Muscle of leg (tissue), 11 donors: Measurements from ENCODE around the gene PMEPA1. TPM values are rescaled to one million over a fixed set of nuclear protein-coding genes. Genes with fewer than 3 reads are reported as not detected.

ENCODE experiments used
- DNase-seq: peaks from one replicate; pipeline ENCODE4 v3.0.0; 2013
- H3K27ac ChIP-seq: one replicate; pipeline ENCODE4 v1.5.1; 2013; ENCODE audit warnings: mild to moderate bottlenecking, low read length, control low read depth
- H3K27me3 ChIP-seq: one replicate; pipeline ENCODE4 v1.6.1; 2013; ENCODE audit warnings: low read length; ENCODE audit not compliant: control insufficient read depth, insufficient read depth
- H3K36me3 ChIP-seq: one replicate; pipeline ENCODE4 v1.6.1; 2013; ENCODE audit warnings: low read length; ENCODE audit not compliant: control insufficient read depth, insufficient read depth
- H3K4me1 ChIP-seq: one replicate; pipeline ENCODE4 v1.6.1; 2013; ENCODE audit warnings: low read length; ENCODE audit not compliant: control insufficient read depth, insufficient read depth
- H3K4me3 ChIP-seq: one replicate; pipeline ENCODE4 v1.5.1; 2013; ENCODE audit warnings: low read length, control low read depth
- H3K9me3 ChIP-seq: replicated peaks from 2 replicates; pipeline ENCODE4 v1.6.1; 2013; ENCODE audit warnings: low read depth, low read length; ENCODE audit not compliant: control insufficient read depth
- WGBS: methylation state at CpG from one replicate; pipeline ENCODE4 v1.1.5; 2013; ENCODE audit warnings: missing lambda C conversion rate; ENCODE audit not compliant: insufficient coverage; 5-methylcytosine and 5-hydroxymethylcytosine counted together
- polyA plus RNA-seq, 8 donors: library from polyadenylated mRNA; unstranded; fragments of 120-200 nt; gene quantifications; one replicate each; pipeline versions ENCODE4 v1.2.1 to v1.2.3, GENCODE V29; 2013; ENCODE audit warnings: inconsistent platforms in 1 of 8, low replicate concordance in 1 of 8; ENCODE audit not compliant: insufficient read length in 8 of 8, insufficient read depth in 1 of 8
- total RNA-seq: library from RNA; stranded (reverse); fragments of 120-200 nt; gene quantifications from one replicate; pipeline ENCODE4 v1.2.4, GENCODE V29; 2013

PMEPA1 gene
- total and polyA plus RNA-seq, 9 donors: 8.2 to 29.4 (median 23.3) TPM

- Histone ChIP-seq H3K9me3 (no peaks in the 10 kb centered on the region), H3K4me3 (no peak overlapping the region), H3K36me3 (no peaks in the 10 kb centered on the region), H3K27ac (no peak overlapping the region), H3K4me1 (peaks cover 76% of the 10 kb centered on the region), H3K27me3 (peaks cover 2% of the 10 kb centered on the region)
- 39% methylated on average over 10 of the region's 16 CpGs for WGBS
- DNase-seq: peak; percentile 60
Observed at GRCh38 chr20:57688864-57689263, 21.0 kb downstream of the PMEPA1 start.

GRCh38 chr20:57688295-57688694 is 21.5 kb downstream of the PMEPA1 start:
- Histone ChIP-seq H3K4me1 (peaks cover 80% of the 10 kb centered on the region), H3K27ac (no peak overlapping the region), H3K27me3 (peaks cover 2% of the 10 kb centered on the region), H3K36me3 (no peaks in the 10 kb centered on the region), H3K4me3 (no peak overlapping the region), H3K9me3 (no peaks in the 10 kb centered on the region)
- 68% methylated on average over 3 of the region's 5 CpGs for WGBS
- no peak for DNase-seq

GRCh38 chr20:57686931-57687652 is 22.7 kb downstream of the PMEPA1 start:
- no peak overlapping the region for H3K4me3 ChIP-seq
- H3K36me3 ChIP-seq: no peaks in the 10 kb centered on the region
- no peak for DNase-seq
- peaks cover 2% of the 10 kb centered on the region for H3K27me3 ChIP-seq
- 83% methylated on average over 10 of the region's 12 CpGs for WGBS
- H3K4me1 ChIP-seq: peaks cover 92% of the 10 kb centered on the region
- no peak overlapping the region for H3K27ac ChIP-seq
- no peaks in the 10 kb centered on the region for H3K9me3 ChIP-seq

GRCh38 chr20:57685146-57685758 is 24.6 kb downstream of the PMEPA1 start:
- Histone ChIP-seq H3K4me3 (no peak overlapping the region), H3K36me3 (no peaks in the 10 kb centered on the region), H3K9me3 (no peaks in the 10 kb centered on the region), H3K27me3 (peaks cover 2% of the 10 kb centered on the region), H3K4me1 (peaks cover 84% of the 10 kb centered on the region), H3K27ac (peak overlapping the region; percentile 42)
- peak; percentile 57 for DNase-seq
- WGBS: 47% methylated on average over 18 of the region's 21 CpGs

DNA sequence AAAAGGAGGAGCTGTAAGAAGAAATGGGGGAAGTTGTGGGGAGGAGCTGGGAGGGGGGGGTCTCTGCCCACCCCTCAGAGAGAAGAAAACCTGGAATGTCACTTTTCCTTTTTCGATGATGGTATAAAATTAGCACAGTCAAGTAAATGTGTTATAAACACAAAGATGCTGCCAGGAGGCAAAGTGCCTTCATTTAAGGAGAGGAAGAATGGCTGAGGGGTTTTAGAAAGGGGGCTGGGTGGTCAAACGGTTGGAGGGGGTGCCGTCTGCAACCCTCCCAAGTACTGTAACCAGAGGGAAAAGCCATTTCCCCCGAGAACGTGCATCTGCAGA is 25.0 kb downstream of the PMEPA1 start:
- no peak overlapping the region for H3K4me3 ChIP-seq
- H3K27me3 ChIP-seq: peaks cover 2% of the 10 kb centered on the region
- H3K27ac ChIP-seq: no peak overlapping the region
- DNase-seq: no peak
- no peaks in the 10 kb centered on the region for H3K9me3 ChIP-seq
- peaks cover 83% of the 10 kb centered on the region for H3K4me1 ChIP-seq
- H3K36me3 ChIP-seq: no peaks in the 10 kb centered on the region
- 31% methylated on average over 3 of the region's 5 CpGs for WGBS

GRCh38 chr20:57683881-57684807 is 25.7 kb downstream of the PMEPA1 start:
- Histone ChIP-seq H3K27ac (no peak overlapping the region), H3K36me3 (peaks cover under 1% of the 10 kb centered on the region), H3K9me3 (no peaks in the 10 kb centered on the region), H3K4me3 (no peak overlapping the region), H3K27me3 (peaks cover 3% of the 10 kb centered on the region), H3K4me1 (peaks cover 77% of the 10 kb centered on the region)
- 70% methylated on average over 6 of the region's 26 CpGs for WGBS
- DNase-seq: no peak

- DNase-seq: no peak
- Histone ChIP-seq H3K4me3 (no peak overlapping the region), H3K27me3 (peaks cover 4% of the 10 kb centered on the region), H3K4me1 (peaks cover 74% of the 10 kb centered on the region), H3K9me3 (no peaks in the 10 kb centered on the region), H3K27ac (no peak overlapping the region), H3K36me3 (peaks cover 4% of the 10 kb centered on the region)
- no CpG with 5 or more reads among the region's 7 CpGs for WGBS
Observed at GRCh38 chr20:57683287-57683686, 26.5 kb downstream of the PMEPA1 start.

DNA sequence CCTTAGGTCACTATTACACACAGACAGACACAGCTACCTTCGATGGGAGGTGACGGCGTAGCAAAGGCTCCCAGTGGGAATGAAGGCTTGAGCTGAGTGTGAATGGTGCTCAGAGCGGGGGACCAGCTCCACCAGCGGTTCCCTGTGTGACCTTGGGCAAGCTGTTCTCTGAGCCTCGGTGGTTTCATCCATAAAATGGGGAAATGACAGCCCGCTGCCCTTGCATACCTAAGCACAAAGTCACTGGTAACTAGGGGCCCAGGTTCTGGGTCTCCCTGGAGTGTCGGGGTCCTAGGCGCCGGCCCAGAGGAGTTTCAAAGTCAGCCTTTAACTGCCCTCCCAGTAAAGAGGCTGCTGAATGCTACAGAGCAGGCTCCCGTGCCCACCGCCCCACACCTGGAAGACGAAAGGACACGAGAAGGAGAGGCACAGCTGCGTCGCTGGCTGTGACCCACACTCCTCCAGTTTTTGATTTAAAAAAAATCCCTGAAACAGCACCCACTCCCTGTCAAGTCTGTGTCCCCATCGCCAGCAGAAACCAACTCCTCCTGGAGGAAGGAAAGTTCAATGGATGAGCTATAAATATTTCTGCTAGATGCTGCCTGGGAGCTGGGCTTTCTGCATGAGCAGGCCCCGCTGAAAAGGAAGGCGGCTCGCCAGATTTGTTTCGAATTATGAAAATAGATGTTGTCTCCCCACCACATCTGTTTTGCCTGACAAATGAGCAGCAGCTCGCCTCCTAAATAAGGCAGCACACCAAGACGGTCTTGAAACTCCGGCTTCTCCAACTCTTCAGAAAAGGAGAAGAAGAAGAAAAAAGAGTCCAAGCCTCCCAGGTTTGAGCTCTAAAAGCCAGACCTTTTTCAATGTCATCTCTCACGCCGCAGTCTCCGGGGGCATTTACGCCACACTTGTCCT is 27.4 kb downstream of the PMEPA1 start:
- H3K36me3 ChIP-seq: peaks cover 4% of the 10 kb centered on the region
- H3K4me1 ChIP-seq: peaks cover 67% of the 10 kb centered on the region
- peak overlapping the region; percentile 44 for H3K27ac ChIP-seq
- no peak overlapping the region for H3K4me3 ChIP-seq
- H3K9me3 ChIP-seq: no peaks in the 10 kb centered on the region
- WGBS: 66% methylated on average over 19 of the region's 28 CpGs
- DNase-seq: peak; percentile 91
- H3K27me3 ChIP-seq: peaks cover 4% of the 10 kb centered on the region

- H3K27ac ChIP-seq: no peak overlapping the region
- peaks cover 58% of the 10 kb centered on the region for H3K4me1 ChIP-seq
- peaks cover 4% of the 10 kb centered on the region for H3K27me3 ChIP-seq
- no peak for DNase-seq
- WGBS: 80% methylated on average over 18 of the region's 24 CpGs
- H3K36me3 ChIP-seq: peaks cover 4% of the 10 kb centered on the region
- H3K4me3 ChIP-seq: no peak overlapping the region
- H3K9me3 ChIP-seq: no peaks in the 10 kb centered on the region
Observed at GRCh38 chr20:57680934-57681914, 28.6 kb downstream of the PMEPA1 start.
